Stimulated activated memory B cell treated with anti-CD40 and anti-IgM and Interleukin-4, amounts not matched to agents 10 μg/mL and 1 μg/mL and 100 μg/mL, for 72 hours (primary cell): ENCODE results near the gene BTG2.
"Not testable (repeated sequence)": the region's sequence is repeated elsewhere in the genome, so short reads cannot be mapped to it uniquely, and the experiment has no call there.

ENCODE experiments used
- ATAC-seq: fragments of 150-1000 bp; cut with Tn5 transposase; 2 replicates; pipeline ENCODE4 v1.10.0; 2021
- H3K27ac Mint-ChIP-seq: one replicate; pipeline ENCODE4 v1.8.0; 2022; ENCODE audit warnings: mild to moderate bottlenecking, mixed read lengths
- H3K27me3 Mint-ChIP-seq: one replicate; pipeline ENCODE4 v1.8.0; 2022; ENCODE audit warnings: mixed read lengths
- H3K36me3 Mint-ChIP-seq: one replicate; pipeline ENCODE4 v1.8.0; 2022; ENCODE audit warnings: mixed read lengths
- H3K4me1 Mint-ChIP-seq: one replicate; pipeline ENCODE4 v1.8.0; 2022; ENCODE audit warnings: mixed read lengths
- H3K4me3 Mint-ChIP-seq: one replicate; pipeline ENCODE4 v1.8.0; 2022; ENCODE audit warnings: mild to moderate bottlenecking, moderate library complexity, mixed read lengths
- H3K9me3 Mint-ChIP-seq: one replicate; pipeline ENCODE4 v1.8.0; 2022; ENCODE audit warnings: mixed read lengths

BTG2 gene

GRCh38 chr1:203314025-203314759 is 8.9 kb downstream of the BTG2 start:
- ATAC-seq, H3K27me3 Mint-ChIP-seq, H3K27ac Mint-ChIP-seq, H3K4me3 Mint-ChIP-seq, H3K9me3 Mint-ChIP-seq: not testable (repeated sequence)
- peaks cover 78% of the 10 kb centered on the region for H3K4me1 Mint-ChIP-seq
- peaks cover 38% of the 10 kb centered on the region for H3K36me3 Mint-ChIP-seq

DNA sequence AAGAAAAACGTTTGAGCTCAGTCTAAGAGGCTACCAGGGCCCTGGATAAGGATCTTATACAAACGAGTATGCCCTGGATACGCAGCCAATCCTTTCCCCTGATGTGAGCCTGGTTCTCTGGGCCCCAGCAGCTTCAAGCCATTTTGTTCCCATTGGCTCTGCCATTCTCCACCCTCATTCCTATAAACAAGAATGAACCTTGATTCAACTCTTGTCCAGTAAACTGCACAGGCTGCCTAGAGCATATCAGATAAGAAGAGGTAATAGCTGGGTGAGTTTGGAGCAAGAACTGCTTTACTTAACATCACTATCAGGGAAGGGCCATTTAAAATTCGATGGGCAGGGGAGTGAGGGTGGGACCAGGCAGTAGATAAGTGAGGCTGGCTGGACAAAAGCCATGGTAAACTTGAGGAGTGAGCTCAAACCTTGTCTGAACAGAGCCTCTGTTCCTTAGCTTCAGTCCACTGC is 11.3 kb downstream of the BTG2 start:
- ATAC-seq: no peak
- Mint-ChIP-seq H3K4me1 (peaks cover 77% of the 10 kb centered on the region), H3K4me3 (no peak overlapping the region), H3K9me3 (peaks cover 3% of the 10 kb centered on the region), H3K36me3 (peaks cover 18% of the 10 kb centered on the region), H3K27ac (peak overlapping the region; percentile 63), H3K27me3 (no peaks in the 10 kb centered on the region)

DNA sequence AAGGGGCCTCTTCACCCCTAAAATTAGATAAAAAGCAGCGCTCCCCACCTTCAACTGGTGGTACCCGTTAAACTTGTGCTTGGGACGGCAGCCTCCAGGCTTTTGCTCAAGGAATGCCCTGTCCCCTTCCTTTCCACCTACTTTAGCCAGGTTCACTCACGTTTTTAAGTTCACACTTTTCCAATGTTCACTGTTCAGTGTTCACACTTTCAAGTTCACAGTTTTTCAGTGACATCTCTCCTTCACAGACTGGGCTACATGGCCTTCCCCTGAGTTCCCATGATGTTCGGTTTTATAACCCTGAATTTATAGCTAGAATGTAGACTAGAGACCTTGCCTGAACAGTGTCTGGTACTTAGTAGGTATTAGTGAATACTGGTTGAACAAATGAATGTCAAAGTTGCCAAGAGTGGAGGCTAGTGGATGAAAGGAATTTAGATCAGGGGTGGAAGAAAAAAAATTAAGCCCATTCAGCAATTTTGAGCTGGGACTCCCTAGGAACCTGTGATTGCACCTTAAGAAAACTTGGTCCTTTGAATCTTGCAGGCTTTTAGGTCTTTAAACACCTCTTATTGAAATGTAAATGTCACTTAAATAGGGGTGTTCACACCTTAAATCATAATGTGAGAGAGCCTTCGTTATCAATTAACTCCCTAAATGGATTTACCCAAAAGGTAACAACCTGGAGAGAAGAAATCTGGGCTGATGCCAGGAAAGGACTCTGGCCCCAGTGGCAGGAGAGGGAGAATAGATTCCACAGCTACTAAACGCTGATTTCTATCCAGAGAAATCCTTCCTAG is 12.3 kb downstream of the BTG2 start:
- no peak for ATAC-seq
- peak overlapping the region; percentile 93 for H3K27ac Mint-ChIP-seq
- H3K9me3 Mint-ChIP-seq: peaks cover 3% of the 10 kb centered on the region
- no peak overlapping the region for H3K4me3 Mint-ChIP-seq
- peaks cover 18% of the 10 kb centered on the region for H3K36me3 Mint-ChIP-seq
- H3K4me1 Mint-ChIP-seq: peaks cover 79% of the 10 kb centered on the region
- H3K27me3 Mint-ChIP-seq: no peaks in the 10 kb centered on the region

GRCh38 chr1:203318229-203318517 is 12.9 kb downstream of the BTG2 start:
- Mint-ChIP-seq H3K4me1 (peaks cover 84% of the 10 kb centered on the region), H3K27ac (peak overlapping the region; percentile 93), H3K4me3 (no peak overlapping the region), H3K27me3 (no peaks in the 10 kb centered on the region), H3K9me3 (peaks cover 3% of the 10 kb centered on the region), H3K36me3 (peaks cover 17% of the 10 kb centered on the region)
- ATAC-seq: no peak

GRCh38 chr1:203320591-203321272 is 15.4 kb downstream of the BTG2 start:
- peak overlapping the region; percentile 38 for H3K4me3 Mint-ChIP-seq
- H3K27ac Mint-ChIP-seq: peak overlapping the region; percentile 93
- peaks cover 94% of the 10 kb centered on the region for H3K4me1 Mint-ChIP-seq
- no peaks in the 10 kb centered on the region for H3K9me3 Mint-ChIP-seq
- H3K36me3 Mint-ChIP-seq: peaks cover 6% of the 10 kb centered on the region
- no peaks in the 10 kb centered on the region for H3K27me3 Mint-ChIP-seq
- peak; percentile 80 for ATAC-seq

- peaks cover 97% of the 10 kb centered on the region for H3K4me1 Mint-ChIP-seq
- H3K36me3 Mint-ChIP-seq: peaks cover 6% of the 10 kb centered on the region
- ATAC-seq: no peak
- H3K9me3 Mint-ChIP-seq: no peaks in the 10 kb centered on the region
- peak overlapping the region; percentile 93 for H3K27ac Mint-ChIP-seq
- H3K4me3 Mint-ChIP-seq: peak overlapping the region; percentile 38
- no peaks in the 10 kb centered on the region for H3K27me3 Mint-ChIP-seq
Observed at GRCh38 chr1:203321273-203322052, 16.1 kb downstream of the BTG2 start.

DNA sequence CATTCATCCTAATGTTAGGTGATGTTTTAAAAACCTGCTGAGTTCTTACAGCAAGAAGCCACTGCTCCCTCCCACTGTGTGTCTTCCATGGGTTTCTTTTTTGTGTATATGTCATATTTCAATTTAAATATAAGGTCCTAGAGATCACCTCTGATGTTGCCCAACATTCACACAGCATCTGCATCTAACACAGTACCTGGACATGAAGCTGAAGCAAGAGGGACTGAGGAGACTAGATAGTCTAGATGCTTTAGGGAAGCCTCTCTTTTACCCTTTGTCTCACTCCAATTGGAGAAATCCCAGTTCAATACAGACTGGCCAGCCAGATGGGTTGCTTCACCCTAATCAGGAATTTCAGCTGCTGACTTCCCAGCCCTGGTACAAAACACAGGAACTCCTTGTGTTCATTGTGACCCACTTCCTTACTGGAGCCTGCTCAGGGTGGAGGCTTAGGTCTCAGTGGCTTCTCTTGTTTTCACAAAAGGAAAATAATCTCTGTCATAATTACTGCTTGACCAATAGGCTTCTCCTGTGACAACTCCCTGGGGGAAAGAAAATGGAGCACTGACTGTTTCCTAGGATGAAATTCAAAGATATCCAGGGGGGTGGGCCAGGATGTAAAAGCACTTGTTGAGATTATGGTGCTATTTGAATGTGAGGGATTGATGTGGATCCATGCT is 17.3 kb downstream of the BTG2 start:
- Mint-ChIP-seq H3K36me3 (peaks cover 6% of the 10 kb centered on the region), H3K4me3 (no peak overlapping the region), H3K9me3 (no peaks in the 10 kb centered on the region), H3K4me1 (peaks cover 98% of the 10 kb centered on the region), H3K27ac (peak overlapping the region; percentile 93), H3K27me3 (no peaks in the 10 kb centered on the region)
- ATAC-seq: no peak

GRCh38 chr1:203323587-203323986 is 18.3 kb downstream of the BTG2 start:
- peak overlapping the region; percentile 93 for H3K27ac Mint-ChIP-seq
- H3K9me3 Mint-ChIP-seq: no peaks in the 10 kb centered on the region
- H3K36me3 Mint-ChIP-seq: peaks cover 6% of the 10 kb centered on the region
- no peaks in the 10 kb centered on the region for H3K27me3 Mint-ChIP-seq
- H3K4me1 Mint-ChIP-seq: peaks cover 95% of the 10 kb centered on the region
- ATAC-seq: no peak
- H3K4me3 Mint-ChIP-seq: peak overlapping the region; percentile 30

DNA sequence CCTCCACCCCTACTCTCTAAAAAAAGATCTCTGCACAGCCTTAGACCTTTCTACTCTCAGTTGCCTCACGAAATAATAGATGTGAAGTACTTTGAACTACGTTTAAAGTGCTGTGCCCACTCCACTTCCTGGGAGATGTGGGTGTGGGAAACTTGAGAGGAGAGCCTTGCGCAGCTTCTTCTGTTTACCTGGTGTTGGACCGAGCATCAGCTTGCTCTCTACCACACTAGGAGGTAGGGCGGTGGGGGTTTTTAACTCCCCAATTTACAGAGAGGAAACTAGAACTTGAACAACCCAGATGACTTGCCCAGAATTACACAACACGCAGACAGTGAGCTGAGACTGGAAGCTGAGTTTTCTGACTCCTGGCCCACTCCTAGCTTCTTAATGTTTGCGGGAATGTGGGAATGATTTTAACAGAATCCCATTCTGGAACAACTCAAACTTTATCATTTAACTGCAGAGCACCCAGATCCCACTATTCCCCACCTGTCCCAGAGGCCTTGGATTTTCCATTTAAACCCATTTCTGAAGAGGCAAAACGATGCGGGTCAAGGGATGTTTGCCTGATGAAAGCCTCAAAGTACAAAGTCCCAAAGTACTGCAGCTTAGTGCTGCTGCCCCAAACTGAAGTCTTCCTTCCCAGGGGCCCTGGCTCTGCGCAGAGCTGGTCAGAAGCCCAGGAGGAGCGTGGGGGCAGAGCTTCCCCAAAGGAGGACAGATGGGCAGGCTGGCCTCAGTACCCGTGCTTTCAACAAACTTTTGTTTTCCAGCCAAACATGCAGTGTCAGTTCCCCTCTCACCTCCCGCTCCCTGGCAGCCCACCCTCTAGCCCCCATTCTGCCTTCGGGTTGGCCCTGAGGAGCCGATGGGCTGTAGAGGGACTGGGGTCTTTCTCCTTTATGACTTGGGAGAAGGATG is 19.0 kb downstream of the BTG2 start:
- Mint-ChIP-seq H3K27ac (peak overlapping the region; percentile 93), H3K36me3 (no peaks in the 10 kb centered on the region), H3K4me3 (peak overlapping the region; percentile 83), H3K27me3 (no peaks in the 10 kb centered on the region), H3K9me3 (no peaks in the 10 kb centered on the region), H3K4me1 (peaks cover 93% of the 10 kb centered on the region)
- ATAC-seq: peak; percentile 1

GRCh38 chr1:203325026-203325417 is 19.7 kb downstream of the BTG2 start:
- no peaks in the 10 kb centered on the region for H3K36me3 Mint-ChIP-seq
- peak overlapping the region; percentile 83 for H3K4me3 Mint-ChIP-seq
- H3K4me1 Mint-ChIP-seq: peaks cover 87% of the 10 kb centered on the region
- no peaks in the 10 kb centered on the region for H3K9me3 Mint-ChIP-seq
- H3K27me3 Mint-ChIP-seq: no peaks in the 10 kb centered on the region
- peak; percentile 67 for ATAC-seq
- H3K27ac Mint-ChIP-seq: peak overlapping the region; percentile 93

DNA sequence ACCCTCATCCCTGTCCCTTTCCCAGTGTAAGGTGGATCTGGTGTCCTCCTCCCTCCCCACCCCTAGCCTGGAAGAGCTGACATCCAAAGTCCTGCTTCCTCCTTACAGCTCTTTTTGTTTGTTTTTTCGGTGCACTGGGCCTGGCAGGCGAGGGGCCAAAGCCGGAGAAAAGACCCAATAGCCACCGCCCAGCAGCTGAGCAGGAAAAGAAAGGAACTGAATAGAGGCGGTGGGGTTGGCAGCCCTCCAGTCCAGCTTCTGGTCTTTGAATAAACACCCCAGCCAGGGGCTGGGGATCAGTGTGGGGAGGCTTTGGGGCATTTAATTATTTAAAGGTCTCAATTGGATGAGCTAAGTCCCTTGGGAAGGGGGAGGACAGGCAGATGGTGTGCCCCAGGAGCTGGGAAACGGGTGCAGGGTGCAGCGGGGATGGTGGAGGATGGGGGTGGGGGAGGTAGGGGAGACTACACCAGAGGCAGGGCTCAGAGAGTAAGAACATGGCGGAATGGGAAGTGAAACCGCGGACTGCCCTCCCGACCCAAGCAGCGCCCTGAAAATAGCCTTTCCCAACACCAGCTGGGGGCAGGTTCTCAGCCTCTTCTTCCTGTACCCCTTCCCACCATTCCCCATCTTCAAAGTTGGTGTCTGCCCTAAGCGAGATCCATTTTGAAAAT is 20.2 kb downstream of the BTG2 start:
- Mint-ChIP-seq H3K36me3 (no peaks in the 10 kb centered on the region), H3K27ac (peak overlapping the region; percentile 93), H3K4me3 (peak overlapping the region; percentile 83), H3K4me1 (peaks cover 82% of the 10 kb centered on the region), H3K9me3 (no peaks in the 10 kb centered on the region), H3K27me3 (no peaks in the 10 kb centered on the region)
- peak; percentile 29 for ATAC-seq

- no peaks in the 10 kb centered on the region for H3K9me3 Mint-ChIP-seq
- H3K27me3 Mint-ChIP-seq: no peaks in the 10 kb centered on the region
- peaks cover 74% of the 10 kb centered on the region for H3K4me1 Mint-ChIP-seq
- peak overlapping the region; percentile 83 for H3K4me3 Mint-ChIP-seq
- peak overlapping the region; percentile 93 for H3K27ac Mint-ChIP-seq
- H3K36me3 Mint-ChIP-seq: no peaks in the 10 kb centered on the region
- ATAC-seq: peak; percentile 90
Observed at GRCh38 chr1:203326830-203327683, 21.7 kb downstream of the BTG2 start.
